Measurements from ENCODE around the gene CARD9.

CARD9 gene

GRCh38 chr9:136401173-136401922 lies 27.9 kb upstream of the CARD9 start:
- no peak for DNase-seq

GRCh38 chr9:136400038-136400834 lies 26.8 kb upstream of the CARD9 start, which contains the start of gene SNAPC4:
Gene SNAPC4, minus strand, starts transcription at chr9:136400170. Its CDS starts 1,742 bp downstream, at chr9:136398428.
- DNase-seq, result peak; percentile 93

GRCh38 chr9:136399176-136400037 lies 25.9 kb upstream of the CARD9 start:
- no peak for DNase-seq

- DNase-seq, result no peak
Observed at GRCh38 chr9:136398286-136398685, 24.8 kb upstream of the CARD9 start.

GRCh38 chr9:136397643-136398042 lies 24.2 kb upstream of the CARD9 start:
- no peak for DNase-seq

GRCh38 chr9:136396219-136396515 lies 22.7 kb upstream of the CARD9 start:
- DNase-seq, result no peak

- no peak for DNase-seq
Observed at GRCh38 chr9:136395345-136396218, 22.1 kb upstream of the CARD9 start.

- DNase-seq, result no peak
Observed at GRCh38 chr9:136395020-136395340, 21.5 kb upstream of the CARD9 start.

GRCh38 chr9:136394312-136395019 lies 21.0 kb upstream of the CARD9 start:
- no peak for DNase-seq

GRCh38 chr9:136393531-136393930 lies 20.1 kb upstream of the CARD9 start:
- no peak for DNase-seq

GRCh38 chr9:136392538-136393449 lies 19.3 kb upstream of the CARD9 start:
- no peak for DNase-seq

GRCh38 chr9:136391737-136392537 lies 18.5 kb upstream of the CARD9 start:
- no peak for DNase-seq

GRCh38 chr9:136389396-136389795 lies 15.9 kb upstream of the CARD9 start:
- no peak for DNase-seq

- DNase-seq, result no peak
Observed at GRCh38 chr9:136387217-136387616, 13.7 kb upstream of the CARD9 start.

GRCh38 chr9:136386018-136386417 lies 12.5 kb upstream of the CARD9 start:
- no peak for DNase-seq

GRCh38 chr9:136385015-136385414 lies 11.5 kb upstream of the CARD9 start:
- DNase-seq, result no peak

- DNase-seq, result no peak
Observed at GRCh38 chr9:136383436-136383835, 10.0 kb upstream of the CARD9 start.

- DNase-seq, result no peak
Observed at GRCh38 chr9:136381966-136382513, 8.6 kb upstream of the CARD9 start.

- DNase-seq, result no peak
Observed at GRCh38 chr9:136381311-136381710, 7.8 kb upstream of the CARD9 start.

GRCh38 chr9:136380381-136380780 lies 6.9 kb upstream of the CARD9 start:
- DNase-seq, result no peak
